ENCODE data around the gene DLGAP1.

The DLGAP1 gene

DNA sequence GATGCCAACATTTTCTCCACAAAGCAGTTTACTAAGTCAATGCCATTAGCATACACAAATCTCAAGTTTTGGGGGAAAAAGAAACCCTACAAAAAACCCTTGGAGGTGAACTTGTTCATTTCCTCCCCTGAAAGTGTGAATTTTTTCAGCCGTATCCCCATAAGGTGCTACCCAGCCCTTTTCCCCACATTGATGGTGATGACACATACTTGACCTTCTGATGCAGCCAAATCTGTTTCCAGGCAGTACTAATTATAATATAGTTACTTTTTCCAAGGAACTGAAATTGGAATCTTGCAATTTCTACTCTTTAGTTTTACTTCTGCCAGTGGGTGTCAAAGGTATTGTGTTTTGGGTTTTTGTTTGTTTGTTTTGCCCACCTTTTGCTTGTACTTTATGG lies 530.7 kb downstream of the DLGAP1 start:
- no peak for DNase-seq

DNA sequence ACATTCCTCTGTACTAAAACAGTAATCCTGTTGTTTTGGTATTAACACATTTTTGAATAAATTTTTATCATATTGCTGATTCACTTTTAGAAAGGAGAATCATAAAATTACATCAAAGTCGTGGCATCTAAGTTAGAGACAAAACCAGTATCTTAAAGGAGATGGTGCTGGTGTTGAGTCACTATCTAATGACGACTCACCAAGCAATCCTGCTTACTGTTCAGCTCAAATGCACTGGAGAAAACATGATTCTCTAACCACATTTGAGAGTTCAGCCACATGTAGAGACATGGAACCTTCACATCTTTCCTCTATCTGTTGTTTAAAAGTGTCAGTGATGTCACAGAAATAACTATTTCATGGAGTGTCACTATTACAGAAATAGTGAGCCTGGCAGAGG lies 531.4 kb downstream of the DLGAP1 start:
- no peak for DNase-seq

- DNase-seq = no peak
Observed at GRCh38 chr18:3921826-3922225, 533.3 kb downstream of the DLGAP1 start.

- no peak for DNase-seq
Observed at GRCh38 chr18:3920832-3921231, 534.3 kb downstream of the DLGAP1 start.

GRCh38 chr18:3919396-3920061 lies 535.6 kb downstream of the DLGAP1 start:
- DNase-seq = no peak

DNA sequence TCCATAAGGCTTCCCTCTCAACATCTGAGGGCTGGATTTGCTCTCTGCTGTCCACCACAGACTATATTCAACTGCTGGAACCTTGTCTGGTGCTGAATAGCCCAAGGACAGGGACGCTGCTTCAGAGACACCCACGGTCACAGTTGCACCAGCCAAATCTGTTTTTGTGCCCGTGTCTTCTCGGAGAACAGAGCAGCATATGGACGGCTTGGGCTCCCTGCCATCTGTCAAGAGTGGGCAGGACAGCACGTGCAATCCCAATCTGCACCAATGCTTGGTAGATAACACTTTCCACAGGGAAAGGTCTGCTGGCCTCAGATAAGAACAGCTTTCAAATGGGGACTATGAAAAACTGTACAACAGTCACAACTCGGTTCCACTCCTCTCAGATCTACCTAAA lies 539.0 kb downstream of the DLGAP1 start:
- no peak for DNase-seq

- no peak for DNase-seq
Observed at GRCh38 chr18:3914833-3915610, 540.1 kb downstream of the DLGAP1 start.

GRCh38 chr18:3914109-3914508 lies 541.0 kb downstream of the DLGAP1 start:
- DNase-seq = no peak

DNA sequence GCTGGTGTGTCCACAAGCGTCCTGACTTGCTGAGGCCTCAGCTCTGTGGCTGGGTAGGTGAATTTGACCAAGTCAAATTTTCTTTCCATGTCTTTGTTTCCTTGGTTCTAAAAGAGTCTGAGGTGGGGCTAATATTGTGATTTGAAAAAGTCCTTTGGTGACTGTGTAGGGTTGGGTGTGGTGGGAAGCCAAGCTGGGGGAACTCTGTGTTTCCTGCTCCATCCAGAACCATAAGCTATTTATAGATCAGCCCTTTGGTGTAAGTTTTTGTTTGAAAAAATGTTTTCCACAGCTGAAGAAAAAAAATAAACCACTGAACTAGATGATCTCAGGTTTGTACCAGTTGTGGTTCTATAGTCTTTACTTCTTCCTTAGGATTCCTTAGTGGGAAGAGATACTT lies 542.4 kb downstream of the DLGAP1 start:
- DNase-seq = no peak

GRCh38 chr18:3911413-3911812 lies 543.7 kb downstream of the DLGAP1 start:
- no peak for DNase-seq

DNA sequence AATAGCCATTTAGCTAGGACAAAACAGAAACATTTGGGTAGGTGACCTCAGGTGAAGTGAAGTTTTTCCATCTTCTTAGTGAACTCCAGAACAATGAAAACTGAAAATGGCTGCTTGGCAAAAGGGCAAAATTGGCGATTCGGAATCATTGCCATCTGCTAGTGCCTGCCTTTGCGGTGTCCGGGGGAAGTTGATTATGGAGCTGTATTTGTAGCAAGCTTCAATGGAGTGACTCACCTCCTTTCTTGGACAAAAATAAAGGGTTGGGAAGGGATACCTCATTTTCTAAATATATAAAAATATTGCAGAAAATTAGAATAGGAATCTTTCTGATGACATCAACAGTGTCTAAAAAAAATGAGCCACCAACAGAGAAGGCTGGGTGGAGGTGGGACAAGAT lies 544.6 kb downstream of the DLGAP1 start:
- no peak for DNase-seq

DNA sequence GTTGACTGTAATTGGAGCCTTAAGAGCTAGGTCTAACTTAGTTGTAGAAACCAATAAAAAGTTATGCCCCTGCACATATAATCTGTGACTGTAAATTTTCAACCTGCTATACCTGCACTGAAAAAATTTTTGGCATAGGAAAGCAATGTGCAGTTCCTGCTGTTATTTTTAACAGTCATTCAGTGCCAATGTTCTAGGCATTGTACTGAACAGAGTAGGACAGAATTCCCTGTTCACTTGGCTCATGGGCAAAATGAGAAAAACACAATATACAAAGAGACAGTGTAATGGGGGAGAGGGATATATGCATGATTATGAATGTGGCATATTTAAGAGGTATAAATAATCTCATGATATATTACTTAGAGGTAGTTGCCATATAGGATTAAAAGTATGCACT lies 547.2 kb downstream of the DLGAP1 start:
- DNase-seq = no peak

DNA sequence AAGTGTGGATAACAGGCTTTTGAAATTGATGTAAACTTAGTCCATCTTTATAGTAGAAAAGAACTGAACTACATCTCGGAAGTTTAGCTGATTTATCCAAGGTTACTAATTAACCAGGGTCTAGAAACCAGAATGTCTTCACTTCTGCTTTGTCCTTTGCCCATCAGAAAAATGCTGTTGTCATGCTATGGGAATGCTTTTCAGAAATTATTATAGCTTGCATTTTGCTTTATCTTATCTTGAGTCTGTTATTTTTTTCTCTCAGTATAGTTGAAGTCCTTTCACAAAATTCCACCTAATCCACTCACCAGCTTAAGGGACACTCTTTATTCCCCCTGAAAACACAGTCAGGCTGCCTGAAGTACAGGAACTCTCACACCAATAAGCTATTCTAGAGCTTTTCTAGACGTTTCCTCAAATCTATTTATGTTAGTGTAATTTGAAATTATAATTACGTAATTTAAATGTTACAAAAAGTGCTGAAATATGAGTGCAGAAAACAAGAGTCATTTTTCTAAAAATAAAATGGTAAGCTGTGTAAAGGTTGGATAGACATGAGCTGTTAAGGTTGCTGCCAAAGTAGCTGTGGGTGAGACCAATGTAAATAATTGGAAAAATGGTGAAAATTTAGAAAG lies 548.9 kb downstream of the DLGAP1 start:
- DNase-seq = no peak

DNA sequence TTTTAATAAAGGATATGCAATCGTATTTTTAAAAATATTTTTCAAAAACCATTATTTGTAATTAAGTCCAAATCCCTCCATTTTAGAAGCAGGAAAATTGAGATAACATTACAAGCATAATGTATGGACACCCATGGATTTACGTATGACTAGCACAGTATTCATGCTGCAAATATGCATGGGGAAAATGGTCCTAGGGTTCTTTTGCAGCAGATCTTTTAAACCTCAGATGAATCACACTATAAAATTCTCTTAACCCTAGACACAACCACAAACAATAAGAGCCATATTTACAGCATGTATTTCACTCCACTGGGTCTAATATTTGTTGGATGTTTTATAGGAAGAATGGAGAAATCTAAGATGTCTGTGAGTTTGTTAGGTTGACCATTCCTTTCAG lies 551.8 kb downstream of the DLGAP1 start:
- DNase-seq = no peak

GRCh38 chr18:3902676-3903075 lies 552.4 kb downstream of the DLGAP1 start:
- no peak for DNase-seq

GRCh38 chr18:3901811-3902210 lies 553.3 kb downstream of the DLGAP1 start:
- DNase-seq = no peak

DNA sequence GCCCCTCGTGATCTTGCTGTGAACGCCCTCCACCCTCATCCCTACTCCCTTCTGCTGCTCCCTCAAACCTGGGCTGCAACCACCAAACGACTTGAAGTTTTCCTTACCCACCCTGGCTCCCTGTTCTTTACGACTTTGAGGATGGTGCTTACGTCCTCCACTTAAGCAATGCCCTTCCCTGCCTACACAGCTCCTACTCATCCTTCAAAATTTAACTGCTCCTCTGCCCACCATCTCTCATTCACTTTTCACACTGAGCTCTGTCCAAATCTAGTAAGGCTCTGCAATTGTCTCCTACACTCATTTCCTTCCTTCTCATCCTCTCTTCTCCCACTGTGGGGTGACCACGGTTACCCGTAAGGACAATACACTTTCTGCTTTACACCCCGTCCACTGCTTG lies 554.1 kb downstream of the DLGAP1 start:
- no peak for DNase-seq

DNA sequence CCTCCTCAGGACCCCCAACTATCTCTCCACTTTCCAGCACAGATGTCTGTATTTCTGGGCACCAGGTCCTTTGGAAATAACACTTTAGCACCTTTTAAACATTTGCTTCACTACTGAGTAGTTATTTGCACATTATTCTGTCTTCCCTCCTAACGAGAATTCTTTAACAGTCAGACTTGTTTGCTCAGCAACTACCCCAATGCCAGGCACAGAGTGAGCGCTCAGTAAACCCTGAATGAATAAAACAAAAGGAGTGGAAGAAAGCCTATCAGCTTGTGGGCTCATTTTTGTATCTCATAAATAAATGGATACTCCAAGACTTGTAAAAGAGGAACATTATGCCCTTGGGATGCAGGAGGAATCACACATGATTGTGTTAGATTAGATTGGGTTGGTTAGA lies 554.8 kb downstream of the DLGAP1 start:
- no peak for DNase-seq

- DNase-seq = no peak
Observed at GRCh38 chr18:3898861-3899613, 556.1 kb downstream of the DLGAP1 start.

GRCh38 chr18:3892152-3892551 lies 563.0 kb downstream of the DLGAP1 start:
- DNase-seq = no peak

- DNase-seq = no peak
Observed at GRCh38 chr18:3891245-3891644, 563.9 kb downstream of the DLGAP1 start.

DNA sequence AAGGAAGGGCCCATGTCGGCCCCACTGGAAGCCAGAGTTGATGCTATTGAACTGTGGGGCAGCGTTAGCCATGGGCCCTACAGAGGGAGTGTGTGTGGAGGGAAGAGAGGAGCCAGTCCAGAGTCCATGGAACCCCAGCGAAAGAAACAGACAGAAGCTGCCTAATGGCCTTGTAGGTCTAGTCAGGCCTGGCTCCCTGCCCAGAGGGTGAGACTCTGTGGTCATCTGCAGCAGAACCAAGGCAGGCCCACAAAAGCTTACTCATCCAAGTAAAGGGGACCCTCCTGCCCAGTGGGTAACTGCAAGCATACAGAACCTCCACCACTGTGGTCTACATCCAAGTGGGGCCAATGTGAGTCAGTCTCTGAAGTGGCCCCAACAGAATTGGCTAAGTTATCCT lies 565.3 kb downstream of the DLGAP1 start:
- no peak for DNase-seq

GRCh38 chr18:3889121-3889520 lies 566.0 kb downstream of the DLGAP1 start:
- no peak for DNase-seq

Data from activated CD4-positive, alpha-beta T cell treated with anti-CD3 and anti-CD28 coated beads for 4 hours (primary cell).